Neural progenitor cell (in vitro differentiated cells): ENCODE measurements around the gene NRSN2. TPM values are rescaled to one million over a fixed set of nuclear protein-coding genes. Genes with fewer than 3 reads are reported as not detected.

Experiments used
- DNase-seq: peaks from one replicate; pipeline ENCODE4 v3.0.0-alpha.2; 2016; ENCODE audit warnings: low spot score
- H2AFZ ChIP-seq: fragments of 200-600 bp; sonication (generic); replicated peaks from 2 replicates; pipeline ENCODE4 v1.6.1; 2016; ENCODE audit warnings: antibody characterized with exemption
- H3F3A ChIP-seq: fragments of 200-600 bp; sonication (generic); 2 replicates; pipeline ENCODE4 v1.6.1; 2016; ENCODE audit warnings: antibody characterized with exemption, low read depth
- H3K27ac ChIP-seq: fragments of 200-600 bp; sonication (generic); 2 replicates; pipeline ENCODE4 v1.5.1; 2016; ENCODE audit warnings: mild to moderate bottlenecking
- H3K27me3 ChIP-seq: fragments of 200-600 bp; sonication (generic); 2 replicates; pipeline ENCODE4 v1.6.1; 2016; ENCODE audit warnings: mild to moderate bottlenecking, moderate library complexity
- H3K36me3 ChIP-seq: fragments of 200-600 bp; sonication (generic); 2 replicates; pipeline ENCODE4 v1.5.1; 2016
- H3K4me1 ChIP-seq: fragments of 200-600 bp; sonication (generic); 2 replicates; pipeline ENCODE4 v1.6.1; 2016; ENCODE audit warnings: mixed run types
- H3K4me2 ChIP-seq: fragments of 200-600 bp; sonication (generic); 2 replicates; pipeline ENCODE4 v1.6.1; 2016
- H3K4me3 ChIP-seq: fragments of 200-600 bp; sonication (generic); 2 replicates; pipeline ENCODE4 v1.5.1; 2016
- H3K79me2 ChIP-seq: fragments of 200-600 bp; sonication (generic); 2 replicates; pipeline ENCODE4 v1.6.1; 2016; ENCODE audit warnings: low read depth
- H3K9ac ChIP-seq: fragments of 200-600 bp; sonication (generic); 2 replicates; pipeline ENCODE4 v1.6.1; 2016
- H3K9me3 ChIP-seq: fragments of 200-600 bp; sonication (generic); 2 replicates; pipeline ENCODE4 v1.5.1; 2016; ENCODE audit warnings: low read depth
- H4K20me1 ChIP-seq: fragments of 200-600 bp; sonication (generic); 2 replicates; pipeline ENCODE4 v1.6.1; 2016; ENCODE audit warnings: low read depth
- H3K27ac Mint-ChIP-seq: 3 replicates; pipeline ENCODE4 v1.8.0; 2021; ENCODE audit warnings: mixed read lengths
- H3K27me3 Mint-ChIP-seq: 2 replicates; pipeline ENCODE4 v1.8.0; 2022; ENCODE audit warnings: low read depth, mild to moderate bottlenecking, inconsistent platforms, moderate library complexity, mixed read lengths; ENCODE audit not compliant: insufficient read depth
- H3K36me3 Mint-ChIP-seq: 3 replicates; pipeline ENCODE4 v1.8.0; 2021; ENCODE audit warnings: mixed read lengths
- H3K4me1 Mint-ChIP-seq: 3 replicates; pipeline ENCODE4 v1.8.0; 2021; ENCODE audit warnings: mixed read lengths
- H3K4me3 Mint-ChIP-seq: 3 replicates; pipeline ENCODE4 v1.8.0; 2021; ENCODE audit warnings: mild to moderate bottlenecking, moderate library complexity, mixed read lengths
- H3K9me3 Mint-ChIP-seq: 3 replicates; pipeline ENCODE4 v1.8.0; 2020; ENCODE audit warnings: mixed read lengths
- EZH2 ChIP-seq: fragments of 200-600 bp; sonication (generic); IDR thresholded peaks from 2 replicates; pipeline ENCODE4 v1.6.1; 2017; ENCODE audit warnings: antibody characterized with exemption, mild to moderate bottlenecking, moderate library complexity
- EZH2phosphoT487 ChIP-seq: fragments of 200-600 bp; sonication (generic); IDR thresholded peaks from 2 replicates; pipeline ENCODE4 v1.6.1; 2017; ENCODE audit warnings: antibody characterized with exemption
- total RNA-seq: library from RNA; depleted of rRNA; stranded (reverse); fragments of >200 nt; gene quantifications from 2 replicates; pipeline ENCODE4 v1.2.3, GENCODE V29; 2015; ENCODE audit warnings: low replicate concordance
- TF ChIP-seq, protein P1 (sequence below): fragments of 200-600 bp; sonication (generic); IDR thresholded peaks from 2 replicates; pipeline ENCODE4 v1.5.1; 2017; ENCODE audit warnings: antibody characterized with exemption, mild to moderate bottlenecking

NRSN2 gene
- total RNA-seq, 1 donor from 2014 or later = 8.8 TPM

DNA sequence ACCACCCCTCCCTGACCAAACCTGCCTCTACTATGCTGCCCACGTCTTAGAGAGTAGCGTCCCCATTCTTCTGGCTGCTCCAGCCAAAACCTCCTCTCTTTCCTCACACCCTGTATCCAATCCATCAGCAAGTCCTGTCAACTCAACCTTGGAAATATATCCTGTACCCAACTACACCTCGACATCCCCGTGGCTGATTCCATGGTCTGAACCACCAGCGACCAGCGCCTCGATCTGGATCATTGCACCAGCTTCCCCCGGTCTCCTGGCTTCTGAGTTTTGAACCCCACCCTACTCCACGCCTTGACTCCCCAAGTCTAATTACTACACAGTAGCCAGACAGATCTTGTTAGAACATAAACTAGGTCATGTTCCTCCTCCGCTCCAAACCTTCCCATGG is 9.8 kb downstream of the NRSN2 start:
- Histone ChIP-seq H3K4me1 (no peaks in the 10 kb centered on the region), H3K9ac (no peak overlapping the region), H3K4me3 (no peak overlapping the region), H3K27me3 (no peaks in the 10 kb centered on the region), H3K4me2 (no peak overlapping the region), H3F3A (peaks cover 5% of the 10 kb centered on the region), H3K27ac (no peak overlapping the region), H3K36me3 (no peaks in the 10 kb centered on the region), H2AFZ (no peak overlapping the region), H3K79me2 (no peaks in the 10 kb centered on the region), H4K20me1 (peaks cover 7% of the 10 kb centered on the region), H3K9me3 (no peaks in the 10 kb centered on the region)
- Mint-ChIP-seq H3K4me1 (peaks cover 18% of the 10 kb centered on the region), H3K27me3 (no peaks in the 10 kb centered on the region), H3K27ac (no peak overlapping the region), H3K4me3 (no peak overlapping the region), H3K36me3 (no peaks in the 10 kb centered on the region), H3K9me3 (no peaks in the 10 kb centered on the region)
- no peak for TF ChIP-seq EZH2phosphoT487
- no peak for TF ChIP-seq EZH2
- TF ChIP-seq, protein P1, sequence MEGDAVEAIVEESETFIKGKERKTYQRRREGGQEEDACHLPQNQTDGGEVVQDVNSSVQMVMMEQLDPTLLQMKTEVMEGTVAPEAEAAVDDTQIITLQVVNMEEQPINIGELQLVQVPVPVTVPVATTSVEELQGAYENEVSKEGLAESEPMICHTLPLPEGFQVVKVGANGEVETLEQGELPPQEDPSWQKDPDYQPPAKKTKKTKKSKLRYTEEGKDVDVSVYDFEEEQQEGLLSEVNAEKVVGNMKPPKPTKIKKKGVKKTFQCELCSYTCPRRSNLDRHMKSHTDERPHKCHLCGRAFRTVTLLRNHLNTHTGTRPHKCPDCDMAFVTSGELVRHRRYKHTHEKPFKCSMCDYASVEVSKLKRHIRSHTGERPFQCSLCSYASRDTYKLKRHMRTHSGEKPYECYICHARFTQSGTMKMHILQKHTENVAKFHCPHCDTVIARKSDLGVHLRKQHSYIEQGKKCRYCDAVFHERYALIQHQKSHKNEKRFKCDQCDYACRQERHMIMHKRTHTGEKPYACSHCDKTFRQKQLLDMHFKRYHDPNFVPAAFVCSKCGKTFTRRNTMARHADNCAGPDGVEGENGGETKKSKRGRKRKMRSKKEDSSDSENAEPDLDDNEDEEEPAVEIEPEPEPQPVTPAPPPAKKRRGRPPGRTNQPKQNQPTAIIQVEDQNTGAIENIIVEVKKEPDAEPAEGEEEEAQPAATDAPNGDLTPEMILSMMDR = no peak
- DNase-seq = no peak

DNA sequence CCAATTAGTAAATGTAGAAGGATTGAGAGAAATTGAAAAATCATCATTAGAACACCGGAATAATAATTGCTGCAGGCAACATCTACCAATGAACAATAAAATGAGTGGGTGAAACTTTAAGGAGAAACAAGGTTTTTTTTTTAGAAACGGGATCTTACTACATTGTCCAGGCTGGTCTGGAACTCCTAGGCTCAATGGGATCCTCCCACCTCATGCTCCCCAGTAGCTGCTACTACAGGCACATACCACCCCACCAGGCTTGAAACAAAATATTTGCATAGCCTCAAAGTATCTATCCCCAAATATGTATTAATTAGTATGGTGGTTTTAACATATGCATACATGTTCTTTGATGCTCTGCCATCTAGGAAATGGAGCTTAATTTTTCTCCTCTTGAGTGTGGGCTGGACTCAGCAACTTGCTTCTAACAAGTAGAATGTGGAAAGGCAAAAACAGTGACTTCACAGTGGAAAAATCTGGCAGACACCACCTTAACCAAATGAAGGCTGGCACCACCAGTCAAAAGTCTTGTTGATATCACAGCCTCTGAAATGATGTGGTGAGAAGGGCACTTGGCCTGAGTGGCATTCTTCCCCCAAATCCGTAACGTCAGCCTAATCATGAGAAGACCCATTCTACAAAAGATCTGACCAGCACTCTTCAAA is 12.1 kb downstream of the NRSN2 start:
- H3K4me2 ChIP-seq = no peak overlapping the region
- Mint-ChIP-seq H3K4me3 (peak overlapping the region; percentile 17), H3K27me3 (peaks cover 3% of the 10 kb centered on the region), H3K27ac (no peak overlapping the region), H3K4me1 (peaks cover 21% of the 10 kb centered on the region), H3K36me3 (no peaks in the 10 kb centered on the region), H3K9me3 (no peaks in the 10 kb centered on the region)
- no peaks in the 10 kb centered on the region for H3K9me3 ChIP-seq
- no peak overlapping the region for H3K9ac ChIP-seq
- no peaks in the 10 kb centered on the region for H3K36me3 ChIP-seq
- peaks cover 4% of the 10 kb centered on the region for H4K20me1 ChIP-seq
- H3K79me2 ChIP-seq = no peaks in the 10 kb centered on the region
- H3K27me3 ChIP-seq = no peaks in the 10 kb centered on the region
- TF ChIP-seq, protein P1 = no peak
- TF ChIP-seq EZH2 (no peak), EZH2phosphoT487 (no peak)
- H3K4me1 ChIP-seq = no peaks in the 10 kb centered on the region
- no peak overlapping the region for H3K4me3 ChIP-seq
- H2AFZ ChIP-seq = no peak overlapping the region
- no peak for DNase-seq
- H3F3A ChIP-seq = peaks cover 5% of the 10 kb centered on the region
- H3K27ac ChIP-seq = no peak overlapping the region

DNA sequence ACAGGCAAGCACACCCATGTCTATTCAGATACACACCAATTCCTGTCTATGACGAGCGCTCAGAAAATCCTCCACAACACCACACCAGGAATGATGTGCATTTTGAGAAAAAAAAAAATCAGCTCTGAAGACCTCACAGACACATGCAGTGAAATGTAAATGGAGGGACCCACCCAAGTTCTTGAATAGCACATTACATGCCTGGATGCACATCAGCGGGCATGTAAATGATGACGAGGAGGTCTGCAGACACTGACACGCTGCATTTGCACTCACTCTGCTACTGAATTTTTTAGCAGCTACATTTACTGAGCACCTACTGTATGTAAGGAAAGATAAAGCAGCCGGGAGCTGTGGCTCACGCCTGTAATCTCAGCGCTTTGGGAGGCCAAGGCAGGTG is 14.7 kb downstream of the NRSN2 start:
- Histone ChIP-seq H3K9ac (no peak overlapping the region), H3K9me3 (no peaks in the 10 kb centered on the region), H4K20me1 (no peaks in the 10 kb centered on the region), H3K79me2 (no peaks in the 10 kb centered on the region), H3K27ac (no peak overlapping the region), H3K27me3 (no peaks in the 10 kb centered on the region), H3F3A (peaks cover 2% of the 10 kb centered on the region), H2AFZ (no peak overlapping the region), H3K36me3 (no peaks in the 10 kb centered on the region), H3K4me3 (no peak overlapping the region), H3K4me1 (no peaks in the 10 kb centered on the region), H3K4me2 (no peak overlapping the region)
- TF ChIP-seq, protein P1 = no peak
- Mint-ChIP-seq H3K4me1 (peaks cover 17% of the 10 kb centered on the region), H3K27ac (no peak overlapping the region), H3K27me3 (peaks cover 3% of the 10 kb centered on the region), H3K36me3 (no peaks in the 10 kb centered on the region), H3K9me3 (no peaks in the 10 kb centered on the region), H3K4me3 (no peak overlapping the region)
- no peak for DNase-seq
